Erythroblast (primary cell): ENCODE measurements around the gene CTNND2.

Experiments
- GATA1 ChIP-seq: IDR thresholded peaks from 2 replicates; pipeline ENCODE4 v1.6.1; 2011; ENCODE audit warnings: low read depth, mild to moderate bottlenecking, control low read depth, low read length, moderate library complexity
- POLR2A ChIP-seq: IDR thresholded peaks from 2 replicates; pipeline ENCODE4 v1.6.1; 2011; ENCODE audit warnings: mild to moderate bottlenecking, low read length

DNA sequence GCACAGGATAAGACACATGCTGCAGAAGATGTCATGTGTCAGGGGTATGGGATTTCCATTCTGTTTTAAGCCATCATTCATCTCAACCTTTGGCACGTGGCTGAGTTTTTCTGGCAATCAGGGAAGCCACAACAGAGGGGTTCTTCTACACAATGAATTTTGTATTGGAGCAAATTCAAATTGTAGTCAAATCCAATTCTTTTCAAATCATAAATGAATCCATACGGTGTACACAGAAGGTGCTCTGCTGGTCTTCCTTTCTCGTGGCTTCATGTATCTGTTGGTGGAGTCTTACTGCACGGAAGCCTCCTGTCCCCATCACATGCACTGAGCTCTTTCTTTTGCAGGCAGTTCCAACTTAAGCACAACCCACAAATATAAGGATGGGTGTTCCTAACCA lies 706.5 kb downstream of the CTNND2 start:
- TF ChIP-seq POLR2A (no peak), GATA1 (no peak)
